Measurements from ENCODE around the gene HLA-E. TPM values are rescaled to one million over a fixed set of nuclear protein-coding genes. Genes with fewer than 3 reads are reported as not detected.
A peak's percentile ranks its signal among the peaks of the same experiment; 100 is the strongest.

Gene HLA-E
- 476 and 483 TPM in 2 replicates for total RNA-seq

DNA sequence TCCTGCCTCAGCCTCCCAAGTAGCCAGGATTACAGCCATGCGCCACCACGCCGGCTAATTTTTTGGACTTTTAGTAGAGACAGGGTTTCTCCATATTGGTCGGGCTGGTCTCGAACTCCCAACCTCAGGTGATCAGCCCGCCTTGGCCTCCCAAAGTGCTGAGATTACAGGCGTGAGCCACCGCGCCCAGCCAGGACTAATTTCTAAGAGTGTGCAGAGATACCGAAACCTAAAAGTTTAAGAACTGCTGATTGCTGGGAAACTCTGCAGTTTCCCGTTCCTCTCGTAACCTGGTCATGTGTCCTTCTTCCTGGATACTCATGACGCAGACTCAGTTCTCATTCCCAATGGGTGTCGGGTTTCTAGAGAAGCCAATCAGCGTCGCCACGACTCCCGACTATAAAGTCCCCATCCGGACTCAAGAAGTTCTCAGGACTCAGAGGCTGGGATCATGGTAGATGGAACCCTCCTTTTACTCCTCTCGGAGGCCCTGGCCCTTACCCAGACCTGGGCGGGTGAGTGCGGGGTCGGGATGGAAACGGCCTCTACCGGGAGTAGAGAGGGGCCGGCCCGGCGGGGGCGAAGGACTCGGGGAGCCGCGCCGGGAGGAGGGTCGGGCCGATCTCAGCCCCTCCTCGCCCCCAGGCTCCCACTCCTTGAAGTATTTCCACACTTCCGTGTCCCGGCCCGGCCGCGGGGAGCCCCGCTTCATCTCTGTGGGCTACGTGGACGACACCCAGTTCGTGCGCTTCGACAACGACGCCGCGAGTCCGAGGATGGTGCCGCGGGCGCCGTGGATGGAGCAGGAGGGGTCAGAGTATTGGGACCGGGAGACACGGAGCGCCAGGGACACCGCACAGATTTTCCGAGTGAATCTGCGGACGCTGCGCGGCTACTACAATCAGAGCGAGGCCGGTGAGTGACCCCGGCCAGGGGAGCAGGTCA lies at the start of gene HLA-E:
HLA-E (plus strand) TSS at position 429 of the 945 bp plus-strand sequence; CDS start at position 452, 23 bp downstream.
- no peaks in the 10 kb centered on the region for H3K9me3 Mint-ChIP-seq
- intact Hi-C loops (cut with micrococcal nuclease) = loop anchor here (1.0 kb wide), 9 partner anchors 9 to 228 kb away; partner anchors contain the start of genes ABCF1, GNL1, MDC1 and MRPS18B
- H3K4me1 Mint-ChIP-seq (ENCODE audit: low read depth) = peaks cover 64% of the 10 kb centered on the region
- peak within 1 kb of the TSS; percentile 97 for H3K4me3 Mint-ChIP-seq
- peaks cover 3% of the 10 kb centered on the region for H3K27me3 Mint-ChIP-seq (ENCODE audit: insufficient read depth)
- H3K36me3 Mint-ChIP-seq (ENCODE audit: low read depth) = peaks cover 46% of the 10 kb centered on the region
- peak within 1 kb of the TSS; percentile 99 for H3K27ac Mint-ChIP-seq
- DNase-seq (ENCODE audit: low spot score) = peak; percentile 91

DNA sequence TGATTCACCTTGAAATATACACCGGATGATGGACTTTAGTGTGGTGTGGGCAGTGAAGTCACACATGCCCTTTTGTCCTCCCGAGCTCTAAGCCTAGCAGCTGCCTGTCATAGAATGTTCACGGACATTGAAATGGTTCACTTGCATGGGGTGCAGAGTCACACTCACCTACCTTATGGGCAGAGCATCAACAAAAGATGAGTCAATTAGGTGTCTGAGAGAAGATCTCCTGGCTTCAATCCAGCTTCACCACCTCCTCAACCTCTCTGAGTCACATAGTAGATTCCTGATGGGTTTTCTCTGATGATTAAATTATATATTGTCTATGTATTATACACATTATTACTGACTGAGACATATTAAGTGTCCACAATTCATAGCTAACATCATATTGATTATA lies 48.1 kb upstream of the HLA-E start:
- intact Hi-C loops (cut with micrococcal nuclease) = no loop called here
- no peaks in the 10 kb centered on the region for H3K9me3 Mint-ChIP-seq

GRCh38 chr6:30443657-30444450 lies 45.5 kb upstream of the HLA-E start:
- Mint-ChIP-seq H3K9me3 (no peaks in the 10 kb centered on the region), H3K27me3 (ENCODE audit: insufficient read depth) (peaks cover 89% of the 10 kb centered on the region), H3K27ac (no peak overlapping the region), H3K4me3 (no peak overlapping the region), H3K4me1 (ENCODE audit: low read depth) (peaks cover 5% of the 10 kb centered on the region), H3K36me3 (ENCODE audit: low read depth) (peaks cover 2% of the 10 kb centered on the region)
- intact Hi-C loops (cut with micrococcal nuclease) = no loop called here
- no peak for DNase-seq (ENCODE audit: low spot score)

More for the DNA sequence above, 48.1 kb upstream of the HLA-E start:
- Mint-ChIP-seq H3K36me3 (ENCODE audit: low read depth) (peaks cover 2% of the 10 kb centered on the region), H3K4me3 (no peak overlapping the region), H3K27me3 (ENCODE audit: insufficient read depth) (peaks cover 87% of the 10 kb centered on the region), H3K4me1 (ENCODE audit: low read depth) (peaks cover 5% of the 10 kb centered on the region), H3K27ac (no peak overlapping the region)
- no peak for DNase-seq (ENCODE audit: low spot score)

GRCh38 chr6:30444451-30444742 lies 44.9 kb upstream of the HLA-E start:
- no peak overlapping the region for H3K27ac Mint-ChIP-seq
- H3K4me1 Mint-ChIP-seq (ENCODE audit: low read depth) = peaks cover 5% of the 10 kb centered on the region
- intact Hi-C loops (cut with micrococcal nuclease) = no loop called here
- no peak overlapping the region for H3K4me3 Mint-ChIP-seq
- H3K9me3 Mint-ChIP-seq = no peaks in the 10 kb centered on the region
- no peak for DNase-seq (ENCODE audit: low spot score)
- peaks cover 2% of the 10 kb centered on the region for H3K36me3 Mint-ChIP-seq (ENCODE audit: low read depth)
- peaks cover 89% of the 10 kb centered on the region for H3K27me3 Mint-ChIP-seq (ENCODE audit: insufficient read depth)

GRCh38 chr6:30446259-30446658 lies 43.0 kb upstream of the HLA-E start:
- Mint-ChIP-seq H3K4me3 (no peak overlapping the region), H3K36me3 (ENCODE audit: low read depth) (peaks cover 2% of the 10 kb centered on the region), H3K9me3 (no peaks in the 10 kb centered on the region), H3K4me1 (ENCODE audit: low read depth) (peaks cover 13% of the 10 kb centered on the region), H3K27me3 (ENCODE audit: insufficient read depth) (peaks cover 89% of the 10 kb centered on the region), H3K27ac (no peak overlapping the region)
- no peak for DNase-seq (ENCODE audit: low spot score)
- intact Hi-C loops (cut with micrococcal nuclease) = no loop called here

GRCh38 chr6:30447237-30447636 lies 42.1 kb upstream of the HLA-E start:
- peaks cover 86% of the 10 kb centered on the region for H3K27me3 Mint-ChIP-seq (ENCODE audit: insufficient read depth)
- intact Hi-C loops (cut with micrococcal nuclease) = no loop called here
- H3K27ac Mint-ChIP-seq = no peak overlapping the region
- H3K9me3 Mint-ChIP-seq = no peaks in the 10 kb centered on the region
- H3K4me1 Mint-ChIP-seq (ENCODE audit: low read depth) = peaks cover 21% of the 10 kb centered on the region
- DNase-seq (ENCODE audit: low spot score) = no peak
- no peak overlapping the region for H3K4me3 Mint-ChIP-seq
- H3K36me3 Mint-ChIP-seq (ENCODE audit: low read depth) = peaks cover 2% of the 10 kb centered on the region

GRCh38 chr6:30450548-30450908 lies 38.8 kb upstream of the HLA-E start:
- peak overlapping the region; percentile 50 for H3K4me3 Mint-ChIP-seq
- intact Hi-C loops (cut with micrococcal nuclease) = loop anchor here (1.0 to 5.0 kb wide), 3 partner anchors 13 to 348 kb away; no protein-coding TSS in a partner anchor
- DNase-seq (ENCODE audit: low spot score) = no peak
- no peaks in the 10 kb centered on the region for H3K36me3 Mint-ChIP-seq (ENCODE audit: low read depth)
- H3K27ac Mint-ChIP-seq = no peak overlapping the region
- H3K27me3 Mint-ChIP-seq (ENCODE audit: insufficient read depth) = peaks cover 81% of the 10 kb centered on the region
- H3K9me3 Mint-ChIP-seq = no peaks in the 10 kb centered on the region
- H3K4me1 Mint-ChIP-seq (ENCODE audit: low read depth) = peaks cover 24% of the 10 kb centered on the region

- Mint-ChIP-seq H3K27me3 (ENCODE audit: insufficient read depth) (peaks cover 81% of the 10 kb centered on the region), H3K9me3 (no peaks in the 10 kb centered on the region), H3K27ac (no peak overlapping the region), H3K4me3 (peak overlapping the region; percentile 50), H3K4me1 (ENCODE audit: low read depth) (peaks cover 24% of the 10 kb centered on the region), H3K36me3 (ENCODE audit: low read depth) (no peaks in the 10 kb centered on the region)
- intact Hi-C loops (cut with micrococcal nuclease) = loop anchor here (1.0 to 5.0 kb wide), 3 partner anchors 12 to 349 kb away; no protein-coding TSS in a partner anchor
- peak; percentile 65 for DNase-seq (ENCODE audit: low spot score)
These were observed 38.1 kb upstream of the HLA-E start for GRCh38 chr6:30450909-30451841.

GRCh38 chr6:30452736-30453507 lies 36.4 kb upstream of the HLA-E start:
- Mint-ChIP-seq H3K9me3 (no peaks in the 10 kb centered on the region), H3K4me1 (ENCODE audit: low read depth) (peaks cover 24% of the 10 kb centered on the region), H3K36me3 (ENCODE audit: low read depth) (no peaks in the 10 kb centered on the region), H3K4me3 (no peak overlapping the region), H3K27me3 (ENCODE audit: insufficient read depth) (peaks cover 80% of the 10 kb centered on the region), H3K27ac (no peak overlapping the region)
- DNase-seq (ENCODE audit: low spot score) = no peak
- intact Hi-C loops (cut with micrococcal nuclease) = loop anchor here (1.0 to 5.0 kb wide), 4 partner anchors 13 to 351 kb away; no protein-coding TSS in a partner anchor

GRCh38 chr6:30453508-30454116 lies 35.7 kb upstream of the HLA-E start:
- Mint-ChIP-seq H3K4me3 (peak overlapping the region; percentile 25), H3K9me3 (peaks cover under 1% of the 10 kb centered on the region), H3K27ac (no peak overlapping the region), H3K4me1 (ENCODE audit: low read depth) (peaks cover 24% of the 10 kb centered on the region), H3K36me3 (ENCODE audit: low read depth) (no peaks in the 10 kb centered on the region), H3K27me3 (ENCODE audit: insufficient read depth) (peaks cover 80% of the 10 kb centered on the region)
- intact Hi-C loops (cut with micrococcal nuclease) = loop anchor here (1.0 to 5.0 kb wide), 4 partner anchors 13 to 351 kb away; no protein-coding TSS in a partner anchor
- DNase-seq (ENCODE audit: low spot score) = peak; percentile 77

DNA sequence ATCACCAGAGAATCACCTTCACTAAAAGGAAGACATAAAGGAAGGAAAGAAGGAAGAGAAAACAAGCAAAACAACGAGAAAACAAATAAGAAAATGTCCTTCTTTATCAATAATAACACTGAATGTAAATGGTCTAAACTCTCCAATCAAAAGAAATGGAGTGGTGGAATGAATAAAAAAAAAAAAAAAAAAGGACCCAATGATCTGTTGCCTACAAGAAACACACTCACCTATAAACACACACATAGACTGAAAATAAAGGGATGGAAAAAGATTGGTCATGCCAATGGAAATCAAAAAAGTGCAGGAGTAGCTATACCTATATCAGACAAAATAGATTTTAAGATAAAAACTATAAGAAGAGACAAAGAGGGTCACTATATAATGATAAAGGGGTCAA lies 30.2 kb upstream of the HLA-E start:
- H3K27me3 Mint-ChIP-seq (ENCODE audit: insufficient read depth) = peaks cover 93% of the 10 kb centered on the region
- peaks cover 6% of the 10 kb centered on the region for H3K4me1 Mint-ChIP-seq (ENCODE audit: low read depth)
- no peak overlapping the region for H3K27ac Mint-ChIP-seq
- H3K36me3 Mint-ChIP-seq (ENCODE audit: low read depth) = peaks cover 1% of the 10 kb centered on the region
- H3K4me3 Mint-ChIP-seq = no peak overlapping the region
- intact Hi-C loops (cut with micrococcal nuclease) = no loop called here
- no peak for DNase-seq (ENCODE audit: low spot score)
- peaks cover 9% of the 10 kb centered on the region for H3K9me3 Mint-ChIP-seq

All from activated T-helper 1 cell treated with anti-CD3 and anti-CD28 coated beads, Interleukin-12 subunit alpha, Interleukin-12 subunit beta, Interleukin-2, Interleukin-4 antibody, amounts not matched to agents 30 ng/mL and 10 ng/mL and 1 ng/mL, durations not matched to agents 14 hours and 24 hours and 36 hours (primary cell).